ENCODE data around the gene DDX51.

DNA sequence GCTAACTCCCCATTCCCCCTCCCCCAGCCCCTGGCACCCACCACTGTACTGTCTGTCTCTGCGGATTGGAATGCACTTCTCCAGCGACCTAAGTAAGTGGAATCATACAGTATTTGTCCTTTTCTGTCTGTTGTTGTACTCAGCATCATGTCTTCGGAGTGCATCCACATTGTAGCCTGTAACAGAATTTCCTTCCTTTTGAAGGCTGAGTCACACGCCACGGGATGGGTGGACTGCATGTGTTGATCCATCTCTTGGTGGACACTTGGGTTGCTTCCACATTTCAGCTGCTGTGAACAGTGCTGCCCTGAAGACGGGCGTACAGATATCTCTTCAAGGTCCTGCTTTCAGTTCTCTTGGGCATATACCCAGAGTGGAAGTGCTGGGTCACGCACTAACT, 34.4 kb downstream of the DDX51 start:
- TF ChIP-seq, protein P1, sequence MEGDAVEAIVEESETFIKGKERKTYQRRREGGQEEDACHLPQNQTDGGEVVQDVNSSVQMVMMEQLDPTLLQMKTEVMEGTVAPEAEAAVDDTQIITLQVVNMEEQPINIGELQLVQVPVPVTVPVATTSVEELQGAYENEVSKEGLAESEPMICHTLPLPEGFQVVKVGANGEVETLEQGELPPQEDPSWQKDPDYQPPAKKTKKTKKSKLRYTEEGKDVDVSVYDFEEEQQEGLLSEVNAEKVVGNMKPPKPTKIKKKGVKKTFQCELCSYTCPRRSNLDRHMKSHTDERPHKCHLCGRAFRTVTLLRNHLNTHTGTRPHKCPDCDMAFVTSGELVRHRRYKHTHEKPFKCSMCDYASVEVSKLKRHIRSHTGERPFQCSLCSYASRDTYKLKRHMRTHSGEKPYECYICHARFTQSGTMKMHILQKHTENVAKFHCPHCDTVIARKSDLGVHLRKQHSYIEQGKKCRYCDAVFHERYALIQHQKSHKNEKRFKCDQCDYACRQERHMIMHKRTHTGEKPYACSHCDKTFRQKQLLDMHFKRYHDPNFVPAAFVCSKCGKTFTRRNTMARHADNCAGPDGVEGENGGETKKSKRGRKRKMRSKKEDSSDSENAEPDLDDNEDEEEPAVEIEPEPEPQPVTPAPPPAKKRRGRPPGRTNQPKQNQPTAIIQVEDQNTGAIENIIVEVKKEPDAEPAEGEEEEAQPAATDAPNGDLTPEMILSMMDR (IDR thresholded peaks at IDR 0.05), result no peak
- TF ChIP-seq POLR2A (IDR thresholded peaks at IDR 0.05; ENCODE audit: low read depth) (no peak), POLR2AphosphoS5 (IDR thresholded peaks at IDR 0.05) (no peak)

All from esophagus muscularis mucosa (tissue), 3 donors.